Measurements from ENCODE around the gene AP2A2. TPM values are rescaled to one million over a fixed set of nuclear protein-coding genes. Genes with fewer than 3 reads are reported as not detected.
A peak's percentile ranks its signal among the peaks of the same experiment; 100 is the strongest.

AP2A2 gene
- total and polyA plus RNA-seq, 8 donors: 40.0 to 60.2 (median 50.6) TPM

GRCh38 chr11:905952-906351, 19.7 kb upstream of the AP2A2 start:
- WGBS, 2 donors: 43 to 49% methylated on average over 7 of the region's 7 CpGs
- peak; percentile 14 to 52 (median 32) for ATAC-seq
- Histone ChIP-seq H3K27me3 (no peaks in the 10 kb centered on the region), H3K9me3 (no peaks in the 10 kb centered on the region), H3K36me3 (peaks cover 0 to 22% (median 16%) of the 10 kb centered on the region in 3 donors), H3K4me3 (no peak overlapping the region), H3K27ac (peak overlapping the region; percentile 22 to 60 (median 43)), H3K4me1 (peaks cover 7 to 11% (median 8%) of the 10 kb centered on the region in 3 donors)
- FAIRE-seq: no peak
- TF ChIP-seq CTCF (IDR thresholded peaks at IDR 0.05): no peak
- intact Hi-C loops (cut with DNase I): no loop called here
- peak in 5 of 6 donors; percentile 68 to 88 (median 81) for DNase-seq

- FAIRE-seq (no peak), DNase-seq (peak in 1 of 6 donors; percentile 65), ATAC-seq (no peak)
- H3K27me3 ChIP-seq: no peaks in the 10 kb centered on the region
- no peak overlapping the region for H3K27ac ChIP-seq
- WGBS, 2 donors: 92 to 97% methylated on average over 2 of the region's 2 CpGs
- peaks cover 0 to 12% (median 6%) of the 10 kb centered on the region in 3 donors for H3K36me3 ChIP-seq
- intact Hi-C loops (cut with DNase I): no loop called here
- no peaks in the 10 kb centered on the region for H3K9me3 ChIP-seq
- H3K4me1 ChIP-seq: peaks cover 7 to 14% (median 8%) of the 10 kb centered on the region in 3 donors
- no peak for TF ChIP-seq CTCF (IDR thresholded peaks at IDR 0.05)
- no peak overlapping the region for H3K4me3 ChIP-seq
These were observed 18.0 kb upstream of the AP2A2 start for GRCh38 chr11:907668-908067.

- Histone ChIP-seq H3K27ac (no peak overlapping the region), H3K9me3 (no peaks in the 10 kb centered on the region), H3K4me1 (peaks cover 7 to 14% (median 8%) of the 10 kb centered on the region in 3 donors), H3K36me3 (peaks cover 0 to 6% (median under 1%) of the 10 kb centered on the region in 3 donors), H3K4me3 (no peak overlapping the region), H3K27me3 (no peaks in the 10 kb centered on the region)
- FAIRE-seq: no peak
- DNase-seq: peak in 1 of 6 donors; percentile 31
- WGBS, 2 donors: 74 to 76% methylated on average over 5 of the region's 5 CpGs
- intact Hi-C loops (cut with DNase I): no loop called here
- TF ChIP-seq CTCF (IDR thresholded peaks at IDR 0.05): no peak
- ATAC-seq: no peak
These were observed 17.4 kb upstream of the AP2A2 start for GRCh38 chr11:908273-908672.

- no peak for TF ChIP-seq CTCF (IDR thresholded peaks at IDR 0.05)
- ATAC-seq: no peak
- Histone ChIP-seq H3K4me1 (peaks cover 7 to 14% (median 8%) of the 10 kb centered on the region in 3 donors), H3K9me3 (no peaks in the 10 kb centered on the region), H3K27ac (no peak overlapping the region), H3K4me3 (peak overlapping the region in 1 of 4 donors; percentile 77), H3K36me3 (peaks cover 0 to 2% (median 0%) of the 10 kb centered on the region in 3 donors), H3K27me3 (no peaks in the 10 kb centered on the region)
- DNase-seq: peak in 1 of 6 donors; percentile 17
- intact Hi-C loops (cut with DNase I): no loop called here
- WGBS, 2 donors: 82 to 85% methylated on average over 11 of the region's 11 CpGs
- no peak for FAIRE-seq
These were observed 16.3 kb upstream of the AP2A2 start for GRCh38 chr11:909406-909805.

- H3K4me3 ChIP-seq: peak overlapping the region; percentile 70 to 91 (median 75)
- no peak for TF ChIP-seq CTCF (IDR thresholded peaks at IDR 0.05)
- no peaks in the 10 kb centered on the region for H3K36me3 ChIP-seq
- FAIRE-seq (no peak), ATAC-seq (peak in 3 of 4 donors; percentile 6 to 14 (median 12)), DNase-seq (peak in 1 of 6 donors; percentile 80)
- H3K4me1 ChIP-seq: peaks cover 7 to 14% (median 8%) of the 10 kb centered on the region in 3 donors
- no peaks in the 10 kb centered on the region for H3K9me3 ChIP-seq
- H3K27ac ChIP-seq: peak overlapping the region in 3 of 4 donors; percentile 8 to 83 (median 78)
- 1 to 3% methylated on average over 35 to 38 of the region's 38 CpGs for WGBS, 2 donors
- intact Hi-C loops (cut with DNase I): no loop called here
- no peaks in the 10 kb centered on the region for H3K27me3 ChIP-seq
These were observed 15.6 kb upstream of the AP2A2 start for GRCh38 chr11:910044-910588.

All from pancreas (tissue), 10 donors.